ENCODE data around the gene C5orf47. TPM values are rescaled to one million over a fixed set of nuclear protein-coding genes. Genes with fewer than 3 reads are reported as not detected.

Gene C5orf47
- total and polyA plus RNA-seq, 4 donors: 0.08 TPM; not detected in 3

DNA sequence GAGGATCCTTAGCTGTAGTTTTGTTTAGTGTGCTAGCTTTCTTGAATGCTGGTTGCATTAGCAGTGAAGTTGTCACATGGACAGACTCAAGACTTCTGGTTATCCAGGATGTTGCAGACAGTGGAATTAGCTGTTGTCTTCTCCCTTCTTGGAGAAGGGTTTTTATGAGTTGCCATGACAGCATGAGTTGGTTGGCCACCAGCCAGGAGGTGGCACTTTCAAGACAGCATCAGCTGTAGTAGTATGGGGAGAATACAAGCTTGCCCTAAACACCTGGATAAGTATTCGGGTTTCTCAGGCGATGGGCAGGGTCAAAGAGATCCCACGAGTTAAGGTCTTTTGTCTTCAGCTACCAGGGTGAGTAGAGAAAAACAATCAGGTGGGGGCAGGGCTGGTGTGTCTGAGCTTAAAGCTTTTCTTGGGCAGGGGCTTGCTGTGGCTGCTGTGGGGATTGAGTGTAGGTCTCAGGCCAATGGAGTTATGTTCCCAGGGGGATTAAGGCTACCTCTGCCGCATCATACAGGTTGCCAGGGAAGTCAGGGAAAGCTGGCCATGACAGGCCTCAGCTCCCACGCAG lies 7.7 kb upstream of the C5orf47 start:
- Histone ChIP-seq H3K27me3 (ENCODE audit: control insufficient read depth in 4 of 4, insufficient read depth in 4 of 4, low read length in 3 of 4) (no peaks in the 10 kb centered on the region), H3K4me1 (ENCODE audit: control insufficient read depth in 4 of 4, insufficient read depth in 4 of 4, low read length in 3 of 4) (no peaks in the 10 kb centered on the region), H3K27ac (ENCODE audit: low read depth in 1 of 2, low read length in 2 of 2) (no peak overlapping the region), H3K9me3 (ENCODE audit: control insufficient read depth in 4 of 4, low read length in 3 of 4) (no peaks in the 10 kb centered on the region), H3K9ac (ENCODE audit: low read depth in 1 of 2, low read length in 2 of 2) (no peak overlapping the region), H3K4me3 (ENCODE audit: low read depth in 1 of 3, low read length in 3 of 3) (no peak overlapping the region), H3K36me3 (ENCODE audit: control insufficient read depth in 4 of 4, insufficient read depth in 3 of 4, low read depth in 1 of 4, low read length in 3 of 4) (no peaks in the 10 kb centered on the region)
- 87% methylated on average over 5 of the region's 5 CpGs for WGBS
- DNase-seq (ENCODE audit: low spot score): no peak
- no peak for TF ChIP-seq RAD21 (IDR thresholded peaks at IDR 0.05)

GRCh38 chr5:173984218-173984617 lies 4.8 kb upstream of the C5orf47 start:
- Histone ChIP-seq H3K9ac (ENCODE audit: low read depth in 1 of 2, low read length in 2 of 2) (no peak overlapping the region), H3K4me1 (ENCODE audit: control insufficient read depth in 4 of 4, insufficient read depth in 4 of 4, low read length in 3 of 4) (no peaks in the 10 kb centered on the region), H3K36me3 (ENCODE audit: control insufficient read depth in 4 of 4, insufficient read depth in 3 of 4, low read depth in 1 of 4, low read length in 3 of 4) (no peaks in the 10 kb centered on the region), H3K4me3 (ENCODE audit: low read depth in 1 of 3, low read length in 3 of 3) (no peak overlapping the region), H3K27me3 (ENCODE audit: control insufficient read depth in 4 of 4, insufficient read depth in 4 of 4, low read length in 3 of 4) (no peaks in the 10 kb centered on the region), H3K27ac (ENCODE audit: low read depth in 1 of 2, low read length in 2 of 2) (no peak overlapping the region), H3K9me3 (ENCODE audit: control insufficient read depth in 4 of 4, low read length in 3 of 4) (no peaks in the 10 kb centered on the region)
- DNase-seq (ENCODE audit: low spot score): no peak
- TF ChIP-seq SP1 (IDR thresholded peaks at IDR 0.05): no peak
- TF ChIP-seq HNF4A (conservative IDR thresholded peaks at IDR 0.05): no peak
- TF ChIP-seq RAD21 (IDR thresholded peaks at IDR 0.05): peak; percentile 90 to 93
- TF ChIP-seq, protein P1, sequence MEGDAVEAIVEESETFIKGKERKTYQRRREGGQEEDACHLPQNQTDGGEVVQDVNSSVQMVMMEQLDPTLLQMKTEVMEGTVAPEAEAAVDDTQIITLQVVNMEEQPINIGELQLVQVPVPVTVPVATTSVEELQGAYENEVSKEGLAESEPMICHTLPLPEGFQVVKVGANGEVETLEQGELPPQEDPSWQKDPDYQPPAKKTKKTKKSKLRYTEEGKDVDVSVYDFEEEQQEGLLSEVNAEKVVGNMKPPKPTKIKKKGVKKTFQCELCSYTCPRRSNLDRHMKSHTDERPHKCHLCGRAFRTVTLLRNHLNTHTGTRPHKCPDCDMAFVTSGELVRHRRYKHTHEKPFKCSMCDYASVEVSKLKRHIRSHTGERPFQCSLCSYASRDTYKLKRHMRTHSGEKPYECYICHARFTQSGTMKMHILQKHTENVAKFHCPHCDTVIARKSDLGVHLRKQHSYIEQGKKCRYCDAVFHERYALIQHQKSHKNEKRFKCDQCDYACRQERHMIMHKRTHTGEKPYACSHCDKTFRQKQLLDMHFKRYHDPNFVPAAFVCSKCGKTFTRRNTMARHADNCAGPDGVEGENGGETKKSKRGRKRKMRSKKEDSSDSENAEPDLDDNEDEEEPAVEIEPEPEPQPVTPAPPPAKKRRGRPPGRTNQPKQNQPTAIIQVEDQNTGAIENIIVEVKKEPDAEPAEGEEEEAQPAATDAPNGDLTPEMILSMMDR (IDR thresholded peaks at IDR 0.05; ENCODE audit: low read depth, low read length, missing input control): peak; percentile 69
- WGBS: 42% methylated on average over 4 of the region's 4 CpGs

DNA sequence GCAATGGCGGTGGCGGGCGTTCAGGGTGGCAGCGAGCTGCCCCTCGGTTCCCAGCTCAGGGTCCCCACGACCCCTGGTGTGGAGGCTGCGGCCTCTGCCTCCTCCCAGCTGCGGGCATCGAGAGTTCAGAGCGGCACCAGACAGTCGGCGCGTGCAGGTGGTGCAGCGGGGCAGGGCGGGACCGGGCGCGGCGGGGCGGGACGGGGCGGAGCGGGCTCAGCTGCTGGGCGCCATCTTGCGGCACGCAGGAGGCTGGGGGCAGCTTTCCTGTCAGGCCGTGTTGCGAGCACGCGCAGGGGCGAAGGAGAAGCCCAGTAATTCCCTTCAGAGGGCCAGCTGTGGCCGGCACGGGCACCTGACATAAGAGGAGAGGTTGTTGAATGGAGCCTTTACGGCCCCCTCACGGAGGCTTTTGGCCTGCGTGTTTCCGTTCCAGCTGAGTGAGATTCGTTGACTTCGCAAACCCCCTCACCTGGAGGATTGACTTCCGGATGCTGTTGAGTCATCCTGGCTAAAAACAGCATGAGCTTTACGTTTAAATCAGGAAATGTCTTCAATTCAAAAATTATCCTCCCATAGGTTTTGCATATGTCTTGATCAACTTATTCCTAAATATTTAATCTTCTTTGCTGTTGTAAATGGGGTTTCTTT lies 587 bp downstream of the C5orf47 start:
- H3K9ac ChIP-seq (ENCODE audit: low read depth in 1 of 2, low read length in 2 of 2): no peak overlapping the region
- DNase-seq (ENCODE audit: low spot score): no peak
- H3K36me3 ChIP-seq (ENCODE audit: control insufficient read depth in 4 of 4, insufficient read depth in 3 of 4, low read depth in 1 of 4, low read length in 3 of 4): no peaks in the 10 kb centered on the region
- TF ChIP-seq HNF4A (conservative IDR thresholded peaks at IDR 0.05) (no peak), FOXA1 (IDR thresholded peaks at IDR 0.05) (no peak), TAF1 (conservative IDR thresholded peaks at IDR 0.05) (no peak), RAD21 (IDR thresholded peaks at IDR 0.05) (no peak), SP1 (IDR thresholded peaks at IDR 0.05) (no peak), JUND (IDR thresholded peaks at IDR 0.05) (no peak)
- no peak overlapping the region for H3K4me3 ChIP-seq (ENCODE audit: low read depth in 1 of 3, low read length in 3 of 3)
- no peaks in the 10 kb centered on the region for H3K4me1 ChIP-seq (ENCODE audit: control insufficient read depth in 4 of 4, insufficient read depth in 4 of 4, low read length in 3 of 4)
- WGBS: 97% methylated on average over 41 of the region's 41 CpGs
- H3K9me3 ChIP-seq (ENCODE audit: control insufficient read depth in 4 of 4, low read length in 3 of 4): no peaks in the 10 kb centered on the region
- peaks cover 0 to 3% (median 1%) of the 10 kb centered on the region in 4 donors for H3K27me3 ChIP-seq (ENCODE audit: control insufficient read depth in 4 of 4, insufficient read depth in 4 of 4, low read length in 3 of 4)
- no peak overlapping the region for H3K27ac ChIP-seq (ENCODE audit: low read depth in 1 of 2, low read length in 2 of 2)

- H3K9me3 ChIP-seq (ENCODE audit: control insufficient read depth in 4 of 4, low read length in 3 of 4): no peaks in the 10 kb centered on the region
- no peak for DNase-seq (ENCODE audit: low spot score)
- peaks cover 0 to 8% (median 1%) of the 10 kb centered on the region in 4 donors for H3K27me3 ChIP-seq (ENCODE audit: control insufficient read depth in 4 of 4, insufficient read depth in 4 of 4, low read length in 3 of 4)
- 81% methylated on average over 4 of the region's 4 CpGs for WGBS
- no peaks in the 10 kb centered on the region for H3K36me3 ChIP-seq (ENCODE audit: control insufficient read depth in 4 of 4, insufficient read depth in 3 of 4, low read depth in 1 of 4, low read length in 3 of 4)
- H3K4me3 ChIP-seq (ENCODE audit: low read depth in 1 of 3, low read length in 3 of 3): no peak overlapping the region
- no peak overlapping the region for H3K9ac ChIP-seq (ENCODE audit: low read depth in 1 of 2, low read length in 2 of 2)
- H3K27ac ChIP-seq (ENCODE audit: low read depth in 1 of 2, low read length in 2 of 2): no peak overlapping the region
- H3K4me1 ChIP-seq (ENCODE audit: control insufficient read depth in 4 of 4, insufficient read depth in 4 of 4, low read length in 3 of 4): no peaks in the 10 kb centered on the region
- TF ChIP-seq MAX (IDR thresholded peaks at IDR 0.05) (no peak), FOXA1 (IDR thresholded peaks at IDR 0.05) (no peak), REST (IDR thresholded peaks at IDR 0.05) (no peak), YY1 (IDR thresholded peaks at IDR 0.05) (no peak), NR2F2 (IDR thresholded peaks at IDR 0.05) (no peak), EGR1 (IDR thresholded peaks at IDR 0.05; ENCODE audit: low read depth in 2 of 2) (no peak), RXRA (IDR thresholded peaks at IDR 0.05) (no peak), HNF4A (conservative IDR thresholded peaks at IDR 0.05) (no peak)
- TF ChIP-seq, protein P2, sequence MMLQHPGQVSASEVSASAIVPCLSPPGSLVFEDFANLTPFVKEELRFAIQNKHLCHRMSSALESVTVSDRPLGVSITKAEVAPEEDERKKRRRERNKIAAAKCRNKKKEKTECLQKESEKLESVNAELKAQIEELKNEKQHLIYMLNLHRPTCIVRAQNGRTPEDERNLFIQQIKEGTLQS (IDR thresholded peaks at IDR 0.05): no peak
- TF ChIP-seq, protein P1 (IDR thresholded peaks at IDR 0.05; ENCODE audit: low read depth, low read length, missing input control): no peak
Measured at GRCh38 chr5:173997331-173997730, 8.4 kb downstream of the C5orf47 start.

Measured in liver (tissue), 9 donors.